ENCODE data around the gene IQCF2.
"Not testable (repeated sequence)": the region's sequence is repeated elsewhere in the genome, so short reads cannot be mapped to it uniquely, and the experiment has no call there.

IQCF2 gene

GRCh38 chr3:51894391-51894790, 33.0 kb downstream of the IQCF2 start:
- no peak for TF ChIP-seq CTCF (IDR thresholded peaks at IDR 0.05; ENCODE audit: insufficient read depth, low read length, poor library complexity, severe bottlenecking)
- DNase-seq (ENCODE audit: extremely low read depth, insufficient read length) = no peak
- 0 out of 2 replicates have a peak, but pooled peaks cover 1% of the 10 kb centered on the region for H3K27me3 ChIP-seq (replicated peaks; ENCODE audit: control insufficient read depth, insufficient read depth, low read length)
- no peak overlapping the region for H3K4me3 ChIP-seq (replicated peaks; ENCODE audit: low read depth, low read length)
- H3K36me3 ChIP-seq (ENCODE audit: control insufficient read depth, insufficient read depth, low read length) = no peaks in the 10 kb centered on the region

- TF ChIP-seq CTCF (IDR thresholded peaks at IDR 0.05; ENCODE audit: insufficient read depth, low read length, poor library complexity, severe bottlenecking) = no peak
- H3K27me3 ChIP-seq (replicated peaks; ENCODE audit: control insufficient read depth, insufficient read depth, low read length) = 0 out of 2 replicates have a peak, but pooled peaks cover 1% of the 10 kb centered on the region
- no peak overlapping the region for H3K4me3 ChIP-seq (replicated peaks; ENCODE audit: low read depth, low read length)
- H3K36me3 ChIP-seq (ENCODE audit: control insufficient read depth, insufficient read depth, low read length) = no peaks in the 10 kb centered on the region
- DNase-seq (ENCODE audit: extremely low read depth, insufficient read length) = no peak
These were observed 33.5 kb downstream of the IQCF2 start for GRCh38 chr3:51894939-51895338.

- Histone ChIP-seq H3K36me3 (ENCODE audit: control insufficient read depth, insufficient read depth, low read length) (no peaks in the 10 kb centered on the region), H3K4me3 (replicated peaks; ENCODE audit: low read depth, low read length) (no peak overlapping the region), H3K27me3 (replicated peaks; ENCODE audit: control insufficient read depth, insufficient read depth, low read length) (0 out of 2 replicates have a peak, but pooled peaks cover 1% of the 10 kb centered on the region)
- no peak for TF ChIP-seq CTCF (IDR thresholded peaks at IDR 0.05; ENCODE audit: insufficient read depth, low read length, poor library complexity, severe bottlenecking)
- DNase-seq (ENCODE audit: extremely low read depth, insufficient read length) = no peak
These were observed 35.3 kb downstream of the IQCF2 start for GRCh38 chr3:51896607-51897305.

GRCh38 chr3:51897391-51897790, 36.0 kb downstream of the IQCF2 start:
- TF ChIP-seq CTCF (IDR thresholded peaks at IDR 0.05; ENCODE audit: insufficient read depth, low read length, poor library complexity, severe bottlenecking) = no peak
- Histone ChIP-seq H3K36me3 (ENCODE audit: control insufficient read depth, insufficient read depth, low read length) (no peaks in the 10 kb centered on the region), H3K4me3 (replicated peaks; ENCODE audit: low read depth, low read length) (no peak overlapping the region), H3K27me3 (replicated peaks; ENCODE audit: control insufficient read depth, insufficient read depth, low read length) (0 out of 2 replicates have a peak, but pooled peaks cover 1% of the 10 kb centered on the region)
- no peak for DNase-seq (ENCODE audit: extremely low read depth, insufficient read length)

GRCh38 chr3:51900043-51900442, 38.6 kb downstream of the IQCF2 start:
- not testable (repeated sequence) for H3K36me3 ChIP-seq (ENCODE audit: control insufficient read depth, insufficient read depth, low read length); H3K4me3 ChIP-seq (replicated peaks; ENCODE audit: low read depth, low read length); DNase-seq (ENCODE audit: extremely low read depth, insufficient read length); H3K27me3 ChIP-seq (replicated peaks; ENCODE audit: control insufficient read depth, insufficient read depth, low read length)

- H3K4me3 ChIP-seq (replicated peaks; ENCODE audit: low read depth, low read length); H3K36me3 ChIP-seq (ENCODE audit: control insufficient read depth, insufficient read depth, low read length); DNase-seq (ENCODE audit: extremely low read depth, insufficient read length); H3K27me3 ChIP-seq (replicated peaks; ENCODE audit: control insufficient read depth, insufficient read depth, low read length): not testable (repeated sequence)
These were observed 40.9 kb downstream of the IQCF2 start for GRCh38 chr3:51902361-51902760.

Measured in GM06990 (cell line).